Measurements from ENCODE around the gene MYO5C. TPM values are rescaled to one million over a fixed set of nuclear protein-coding genes. Genes with fewer than 3 reads are reported as not detected.

The MYO5C gene
- total and polyA plus RNA-seq, 2 of the 13 experiments (the other 11 are each of a cell fraction or from before 2014, with no cell fraction given) = 15.7 to 23.7 TPM

DNA sequence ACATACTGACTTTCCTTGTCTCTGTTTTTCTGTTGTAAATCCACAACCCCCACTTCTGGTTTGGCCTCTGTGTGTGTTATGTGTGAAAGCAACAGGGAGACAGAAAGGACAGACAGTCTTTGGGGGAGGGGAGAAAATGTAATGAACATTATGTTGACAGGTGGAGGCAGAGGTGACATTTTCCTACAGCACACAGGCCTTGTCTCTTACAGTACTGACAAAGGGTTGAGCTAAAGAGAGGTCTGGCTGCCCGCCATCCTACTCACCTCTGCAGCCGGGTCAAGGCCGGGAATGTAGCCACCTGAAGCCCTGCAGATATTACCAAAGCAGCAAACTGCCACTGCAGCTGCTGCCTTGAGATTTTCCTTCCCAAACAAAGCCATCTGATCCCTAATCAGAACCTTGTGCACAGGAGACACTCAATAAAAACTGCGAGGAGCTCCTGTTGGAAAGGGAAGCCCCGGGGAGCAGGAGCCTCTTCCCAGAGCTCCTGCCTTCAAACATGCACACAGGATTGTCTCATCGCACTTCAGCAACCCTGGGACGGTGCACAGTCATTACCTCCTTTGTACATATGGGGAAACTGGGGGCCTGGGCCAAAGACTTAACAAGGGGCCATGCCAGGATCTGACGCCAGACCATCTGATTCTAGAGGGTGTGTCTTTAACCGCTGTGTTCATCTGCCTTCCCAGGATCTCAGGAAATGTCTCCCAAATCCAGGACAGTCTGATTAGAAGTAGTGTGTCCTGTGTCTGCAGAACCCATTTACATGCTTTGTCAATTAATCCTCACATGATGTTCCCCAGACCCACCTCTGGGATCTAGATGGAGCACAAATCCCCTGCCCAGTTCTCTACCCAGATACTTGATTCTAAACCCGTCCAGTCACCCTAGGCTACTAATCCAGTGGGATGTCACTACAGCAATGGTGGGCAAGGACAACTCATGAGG is 14.2 kb downstream of the MYO5C start (continued):
- peak; percentile 59; the same call in 1 of the 2 replicates for TF ChIP-seq MEIS2 (CRISPR knock-in tag; IDR thresholded peaks at IDR 0.05)
- TF ChIP-seq ZNF496 (CRISPR knock-in tag; IDR thresholded peaks at IDR 0.05; ENCODE audit: insufficient replicate concordance) = no peak
- peak; percentile 63; the same call in 1 of the 2 replicates for TF ChIP-seq ZGPAT (CRISPR knock-in tag; IDR thresholded peaks at IDR 0.05)
- no peak; the same call in 1 of the 2 replicates for TF ChIP-seq ZNF263 (CRISPR knock-in tag; IDR thresholded peaks at IDR 0.05)
- TF ChIP-seq, protein P1, sequence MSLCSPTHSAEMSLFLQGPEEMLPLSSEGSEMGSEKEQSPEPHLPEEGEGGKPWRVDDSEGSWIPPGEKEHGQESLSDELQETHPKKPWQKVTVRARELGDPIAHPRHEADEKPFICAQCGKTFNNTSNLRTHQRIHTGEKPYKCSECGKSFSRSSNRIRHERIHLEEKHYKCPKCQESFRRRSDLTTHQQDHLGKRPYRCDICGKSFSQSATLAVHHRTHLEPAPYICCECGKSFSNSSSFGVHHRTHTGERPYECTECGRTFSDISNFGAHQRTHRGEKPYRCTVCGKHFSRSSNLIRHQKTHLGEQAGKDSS (CRISPR knock-in tag; IDR thresholded peaks at IDR 0.05; ENCODE audit: borderline replicate concordance, low read depth) = no peak
- TF ChIP-seq CBFB (CRISPR knock-in tag; IDR thresholded peaks at IDR 0.05) = no peak
- TF ChIP-seq ZNF17 (CRISPR knock-in tag; IDR thresholded peaks at IDR 0.05) = no peak
- TF ChIP-seq ZMYM3 (CRISPR knock-in tag; IDR thresholded peaks at IDR 0.05) = peak; percentile 54; the same call in 1 of the 2 replicates
- TF ChIP-seq ZBTB38 (CRISPR knock-in tag; IDR thresholded peaks at IDR 0.05) = no peak; the same call in 1 of the 2 replicates
- TF ChIP-seq ZNF292 (CRISPR knock-in tag; IDR thresholded peaks at IDR 0.05; ENCODE audit: borderline replicate concordance, low read depth) = peak; percentile 79; the same call in 1 of the 2 replicates
- TF ChIP-seq SP1 (IDR thresholded peaks at IDR 0.05) = no peak
- no peak for TF ChIP-seq SP1 (CRISPR knock-in tag; IDR thresholded peaks at IDR 0.05)
- TF ChIP-seq, protein P2, sequence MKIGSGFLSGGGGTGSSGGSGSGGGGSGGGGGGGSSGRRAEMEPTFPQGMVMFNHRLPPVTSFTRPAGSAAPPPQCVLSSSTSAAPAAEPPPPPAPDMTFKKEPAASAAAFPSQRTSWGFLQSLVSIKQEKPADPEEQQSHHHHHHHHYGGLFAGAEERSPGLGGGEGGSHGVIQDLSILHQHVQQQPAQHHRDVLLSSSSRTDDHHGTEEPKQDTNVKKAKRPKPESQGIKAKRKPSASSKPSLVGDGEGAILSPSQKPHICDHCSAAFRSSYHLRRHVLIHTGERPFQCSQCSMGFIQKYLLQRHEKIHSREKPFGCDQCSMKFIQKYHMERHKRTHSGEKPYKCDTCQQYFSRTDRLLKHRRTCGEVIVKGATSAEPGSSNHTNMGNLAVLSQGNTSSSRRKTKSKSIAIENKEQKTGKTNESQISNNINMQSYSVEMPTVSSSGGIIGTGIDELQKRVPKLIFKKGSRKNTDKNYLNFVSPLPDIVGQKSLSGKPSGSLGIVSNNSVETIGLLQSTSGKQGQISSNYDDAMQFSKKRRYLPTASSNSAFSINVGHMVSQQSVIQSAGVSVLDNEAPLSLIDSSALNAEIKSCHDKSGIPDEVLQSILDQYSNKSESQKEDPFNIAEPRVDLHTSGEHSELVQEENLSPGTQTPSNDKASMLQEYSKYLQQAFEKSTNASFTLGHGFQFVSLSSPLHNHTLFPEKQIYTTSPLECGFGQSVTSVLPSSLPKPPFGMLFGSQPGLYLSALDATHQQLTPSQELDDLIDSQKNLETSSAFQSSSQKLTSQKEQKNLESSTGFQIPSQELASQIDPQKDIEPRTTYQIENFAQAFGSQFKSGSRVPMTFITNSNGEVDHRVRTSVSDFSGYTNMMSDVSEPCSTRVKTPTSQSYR (CRISPR knock-in tag; IDR thresholded peaks at IDR 0.05; ENCODE audit: borderline replicate concordance) = peak; percentile 95
- TF ChIP-seq ARID4A (CRISPR knock-in tag; IDR thresholded peaks at IDR 0.05; ENCODE audit: borderline replicate concordance) = peak; percentile 57; the same call in 1 of the 2 replicates
- TF ChIP-seq TFAP4 (IDR thresholded peaks at IDR 0.05; ENCODE audit: borderline replicate concordance, low read depth) = peak; percentile 71; the same call in 1 of the 2 replicates
- peak; percentile 97 for TF ChIP-seq NR2F6 (IDR thresholded peaks at IDR 0.05)
- TF ChIP-seq NR2F6 (CRISPR knock-in tag; IDR thresholded peaks at IDR 0.05) = peak; percentile 98
- TF ChIP-seq RARA (CRISPR knock-in tag; IDR thresholded peaks at IDR 0.05) = peak; percentile 92
